Anterior cingulate cortex (tissue), 58 donors: ENCODE measurements around the gene ATG2A.

ENCODE experiments used
- DNase-seq, 58 donors: peaks; one replicate each; lab custom pipeline; 2025; lab: John Stamatoyannopoulos, UW

ATG2A gene

GRCh38 chr11:64925536-64926436, 8.8 kb upstream of the ATG2A start:
- DNase-seq = no peak

DNA sequence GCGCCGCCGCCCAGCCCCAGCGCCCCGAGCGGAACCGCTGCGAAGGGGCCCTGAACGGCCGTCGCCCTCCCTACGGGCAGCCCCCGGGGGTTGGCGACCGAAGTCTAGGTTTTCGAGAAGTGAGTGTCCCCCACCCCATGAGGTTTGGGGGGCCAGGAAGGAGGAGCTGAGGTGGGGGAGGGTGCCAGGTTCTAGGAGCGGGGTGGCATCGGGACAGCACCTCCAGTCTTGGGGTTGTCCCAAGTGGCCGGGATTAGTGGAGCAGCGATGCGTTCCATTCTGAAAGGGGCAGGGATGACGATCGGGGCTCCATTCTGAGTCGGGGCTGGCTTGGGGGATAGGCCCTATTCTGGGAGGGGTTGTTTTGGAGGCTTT, 7.9 kb upstream of the ATG2A start:
- peak in 4 of 58 donors; percentile 18 to 58 (median 40) for DNase-seq

DNA sequence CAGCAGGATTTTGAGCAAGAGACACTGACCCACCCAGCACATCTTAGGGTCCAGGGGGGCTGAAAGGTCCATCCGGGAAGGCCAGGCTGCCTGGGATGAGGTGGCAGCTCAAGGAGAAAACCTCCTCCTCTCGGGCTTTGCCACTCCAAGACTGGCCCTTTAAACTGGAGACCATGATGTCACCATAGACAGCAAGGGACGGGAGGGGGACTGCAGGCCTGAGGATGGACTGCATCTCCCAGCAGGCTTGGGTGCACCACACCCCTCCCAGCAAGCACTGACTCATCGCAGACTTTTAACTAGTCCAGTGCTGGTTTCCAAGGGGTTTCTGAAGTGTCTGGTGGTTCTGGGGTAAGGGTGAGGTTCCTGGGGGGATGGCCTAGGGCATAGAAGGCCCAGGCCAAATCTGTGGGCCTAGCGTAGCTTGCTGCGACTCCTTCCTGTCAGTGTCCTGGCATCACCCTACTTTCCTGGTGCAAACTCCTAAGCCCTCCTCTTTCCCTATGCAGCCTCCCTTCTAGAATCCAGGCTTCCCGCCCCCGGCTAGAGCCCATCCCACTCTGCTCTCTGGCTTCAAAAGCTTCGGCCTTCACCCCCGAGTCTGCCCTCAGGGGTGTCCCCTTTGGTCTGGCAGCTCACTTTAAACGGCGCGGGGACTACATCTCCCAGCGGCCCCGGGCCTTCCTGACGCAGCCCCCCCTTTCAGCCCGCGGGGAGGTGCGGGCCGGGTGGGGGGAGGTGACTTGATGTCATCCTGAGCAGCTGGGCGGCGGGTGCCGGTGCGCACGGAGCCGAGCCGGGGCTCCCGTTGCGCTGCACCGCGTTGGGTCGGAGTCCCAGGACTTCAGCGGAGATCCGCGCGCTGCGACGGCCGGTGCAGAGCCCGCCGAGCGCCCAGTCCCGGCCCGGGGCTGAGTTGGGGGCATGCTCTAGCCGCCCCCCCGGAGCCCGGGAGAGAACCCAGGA, 7.2 kb upstream of the ATG2A start, which contains the start of gene PPP2R5B:
PPP2R5B (plus strand) TSS at position 746 of the 966 bp plus-strand sequence. CDS start 1,046 bp downstream, outside the sequence.
- DNase-seq = peak; percentile 65 to 98 (median 92)

GRCh38 chr11:64923151-64923661, 6.2 kb upstream of the ATG2A start:
- DNase-seq = peak in 1 of 58 donors; percentile 27

DNA sequence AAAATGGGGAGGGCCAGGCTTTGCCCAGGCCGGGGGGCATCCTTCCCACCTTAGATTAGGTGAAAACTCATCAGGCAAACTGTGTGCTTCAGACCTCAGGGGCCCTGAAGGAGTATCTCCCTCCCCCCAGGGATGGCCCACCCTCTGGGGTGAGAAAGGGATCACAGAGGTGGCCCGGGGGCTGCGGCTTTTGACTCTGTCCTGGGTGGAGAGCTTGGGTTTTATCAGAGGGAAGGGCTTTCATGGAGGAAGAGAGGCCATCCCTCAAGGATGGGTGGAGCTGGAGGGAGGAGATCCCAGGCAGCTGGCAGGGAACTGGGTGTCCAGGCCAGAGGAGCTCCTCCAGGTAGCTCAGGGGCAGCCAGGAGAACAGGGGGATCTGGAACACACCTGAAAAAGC, 4.4 kb upstream of the ATG2A start:
- no peak for DNase-seq

DNA sequence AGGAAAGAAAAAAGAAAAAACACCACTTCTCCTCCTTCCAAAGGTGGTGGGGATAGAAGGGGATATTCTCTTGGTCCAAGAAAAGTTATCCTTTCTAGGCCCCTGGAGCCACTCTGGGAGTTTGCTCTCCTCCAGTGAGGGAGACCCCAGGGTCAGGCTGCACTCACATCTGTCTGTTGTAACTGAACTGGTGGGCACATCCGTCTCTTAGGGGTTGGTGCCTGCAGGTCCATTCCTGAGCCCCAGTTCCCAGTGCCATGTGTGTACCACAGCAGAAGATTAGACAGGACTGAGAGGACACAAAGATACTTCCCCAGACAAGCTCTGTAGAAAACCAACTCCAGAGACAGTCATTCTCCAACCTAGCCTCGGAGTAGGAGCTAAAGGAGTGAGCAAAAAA, 3.1 kb upstream of the ATG2A start:
- DNase-seq = no peak

GRCh38 chr11:64919627-64920026, 2.6 kb upstream of the ATG2A start:
- peak in 2 of 58 donors; percentile 7 to 26 for DNase-seq

- DNase-seq = peak in 7 of 58 donors; percentile 9 to 32 (median 12)
Observed at GRCh38 chr11:64918017-64918416, 1.0 kb upstream of the ATG2A start.

- no peak for DNase-seq
Observed at GRCh38 chr11:64917663-64917995, 620 bp upstream of the ATG2A start.

DNA sequence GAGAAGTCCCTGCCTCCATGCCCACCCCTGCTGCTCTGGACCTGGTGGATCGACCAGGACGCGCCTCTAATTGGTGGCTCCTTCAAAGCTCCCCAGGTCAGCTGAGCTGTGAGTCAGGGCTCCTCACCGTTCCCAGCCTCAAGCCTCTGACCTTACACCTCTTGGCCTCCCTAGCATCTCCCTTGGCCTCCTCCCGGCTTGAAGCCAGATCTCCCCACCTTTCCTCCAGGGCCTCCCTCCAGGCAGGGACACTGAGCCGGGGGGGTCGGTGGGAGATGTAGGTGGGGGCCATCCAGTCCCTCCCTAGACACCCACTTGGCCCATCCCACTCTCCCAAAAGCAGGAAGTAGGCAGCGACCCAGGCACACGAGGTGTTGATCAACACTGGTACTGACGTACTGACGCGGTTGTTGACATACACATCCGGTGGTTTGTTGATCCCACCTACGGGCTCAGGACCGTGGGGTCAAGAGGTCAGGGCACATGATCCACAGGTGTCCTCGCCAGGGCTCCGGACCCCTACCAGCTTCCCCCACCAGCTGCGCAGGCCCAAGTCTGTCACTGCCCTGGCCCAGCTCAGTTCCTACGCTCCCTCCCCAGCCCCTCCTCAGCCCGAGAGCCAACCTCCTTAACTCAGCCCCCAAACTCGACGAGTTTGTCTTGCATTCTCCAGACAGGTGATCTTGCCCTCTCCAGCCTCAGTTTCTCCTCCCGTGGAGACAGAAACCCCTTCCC, 802 bp downstream of the ATG2A start:
- peak in 4 of 58 donors; percentile 12 to 21 (median 16) for DNase-seq

- DNase-seq = no peak
Observed at GRCh38 chr11:64915376-64915887, 1.6 kb downstream of the ATG2A start.

- no peak for DNase-seq
Observed at GRCh38 chr11:64914123-64914522, 2.9 kb downstream of the ATG2A start.

- no peak for DNase-seq
Observed at GRCh38 chr11:64913171-64913727, 3.8 kb downstream of the ATG2A start.

GRCh38 chr11:64911689-64912088, 5.3 kb downstream of the ATG2A start:
- no peak for DNase-seq

GRCh38 chr11:64911142-64911541, 5.9 kb downstream of the ATG2A start:
- no peak for DNase-seq

DNA sequence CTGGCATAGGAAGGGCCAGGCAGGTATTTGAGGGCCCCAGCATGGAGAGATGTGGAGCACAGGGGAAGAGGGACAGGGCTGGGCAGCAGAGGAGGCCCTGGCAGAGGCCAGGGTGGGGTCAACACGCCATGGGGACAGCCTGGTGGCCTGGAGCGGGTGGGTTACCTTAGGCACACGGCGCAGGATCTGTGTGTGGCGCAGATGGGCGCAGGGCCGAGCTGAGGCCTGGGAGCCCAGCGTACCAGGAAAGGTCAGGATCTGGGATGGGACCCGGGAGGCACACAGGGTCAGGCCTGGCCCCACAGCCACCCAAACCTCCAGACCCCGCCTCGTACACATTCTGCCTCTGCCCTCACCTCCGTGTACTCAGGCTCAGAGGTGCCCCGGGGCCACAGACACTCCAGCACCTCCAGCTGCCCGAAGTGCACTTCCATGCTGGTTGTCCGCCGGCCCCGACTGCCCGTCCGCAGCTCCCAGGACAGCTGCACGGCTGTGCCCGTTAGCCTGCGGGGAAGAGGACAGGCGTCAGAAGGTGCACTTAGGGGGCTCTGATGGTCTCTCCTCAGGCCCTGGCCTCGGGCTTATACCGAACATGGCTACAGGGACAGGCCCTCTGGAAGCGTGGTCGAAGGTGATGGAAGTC, 6.4 kb downstream of the ATG2A start:
- no peak for DNase-seq

GRCh38 chr11:64909653-64910343, 7.2 kb downstream of the ATG2A start:
- DNase-seq = no peak

GRCh38 chr11:64908766-64909165, 8.2 kb downstream of the ATG2A start:
- no peak for DNase-seq

GRCh38 chr11:64906314-64906635, 10.7 kb downstream of the ATG2A start:
- DNase-seq = no peak
